ENCODE results near the gene HSF4.
"Not testable (repeated sequence)": the region's sequence is repeated elsewhere in the genome, so short reads cannot be mapped to it uniquely, and the experiment has no call there.

The HSF4 gene, protein sequence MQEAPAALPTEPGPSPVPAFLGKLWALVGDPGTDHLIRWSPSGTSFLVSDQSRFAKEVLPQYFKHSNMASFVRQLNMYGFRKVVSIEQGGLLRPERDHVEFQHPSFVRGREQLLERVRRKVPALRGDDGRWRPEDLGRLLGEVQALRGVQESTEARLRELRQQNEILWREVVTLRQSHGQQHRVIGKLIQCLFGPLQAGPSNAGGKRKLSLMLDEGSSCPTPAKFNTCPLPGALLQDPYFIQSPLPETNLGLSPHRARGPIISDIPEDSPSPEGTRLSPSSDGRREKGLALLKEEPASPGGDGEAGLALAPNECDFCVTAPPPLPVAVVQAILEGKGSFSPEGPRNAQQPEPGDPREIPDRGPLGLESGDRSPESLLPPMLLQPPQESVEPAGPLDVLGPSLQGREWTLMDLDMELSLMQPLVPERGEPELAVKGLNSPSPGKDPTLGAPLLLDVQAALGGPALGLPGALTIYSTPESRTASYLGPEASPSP

DNA sequence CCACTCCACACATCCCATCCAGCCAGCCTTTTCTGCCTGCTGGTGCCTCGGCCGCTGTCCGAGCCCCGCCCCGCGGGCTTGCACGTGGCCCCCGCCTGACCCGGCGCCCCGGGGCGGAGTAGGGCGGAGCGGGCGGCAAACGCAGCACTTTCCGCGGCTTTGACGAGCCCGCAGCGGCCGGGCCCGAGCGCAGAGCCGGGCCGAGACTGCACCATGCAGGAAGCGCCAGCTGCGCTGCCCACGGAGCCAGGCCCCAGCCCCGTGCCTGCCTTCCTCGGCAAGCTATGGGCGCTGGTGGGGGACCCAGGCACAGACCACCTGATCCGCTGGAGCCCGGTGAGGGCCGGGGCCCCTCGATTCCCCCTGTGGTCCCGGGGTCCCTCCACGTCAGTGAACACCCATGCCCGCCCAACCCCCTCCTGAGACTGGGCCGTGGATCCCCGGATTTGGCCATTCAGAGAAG lies at the start of gene HSF4:
HSF4 (plus strand) TSS at position 147 of the 463 bp plus-strand sequence; CDS start at position 214, 67 bp downstream.
- no peak for DNase-seq

DNA sequence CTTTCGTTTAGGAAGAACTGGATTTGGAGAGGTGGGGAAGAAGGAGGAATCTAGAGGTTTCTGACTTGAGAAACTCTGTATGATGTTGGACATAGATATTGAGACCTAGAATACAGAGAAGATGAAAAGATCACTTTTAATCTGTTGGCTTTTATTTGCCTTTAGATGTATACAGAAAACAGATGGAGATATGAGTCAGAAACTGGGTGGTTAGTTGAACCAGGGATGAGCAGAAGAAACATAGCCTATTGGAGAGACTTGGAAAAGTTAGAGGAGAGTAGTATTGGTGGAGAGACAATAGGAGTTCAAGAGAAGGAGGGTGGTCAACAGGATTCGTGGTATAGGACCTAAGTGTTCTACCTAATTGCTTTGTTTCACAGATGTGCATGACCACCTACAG lies 49.8 kb upstream of the HSF4 start:
- DNase-seq, result no peak

DNA sequence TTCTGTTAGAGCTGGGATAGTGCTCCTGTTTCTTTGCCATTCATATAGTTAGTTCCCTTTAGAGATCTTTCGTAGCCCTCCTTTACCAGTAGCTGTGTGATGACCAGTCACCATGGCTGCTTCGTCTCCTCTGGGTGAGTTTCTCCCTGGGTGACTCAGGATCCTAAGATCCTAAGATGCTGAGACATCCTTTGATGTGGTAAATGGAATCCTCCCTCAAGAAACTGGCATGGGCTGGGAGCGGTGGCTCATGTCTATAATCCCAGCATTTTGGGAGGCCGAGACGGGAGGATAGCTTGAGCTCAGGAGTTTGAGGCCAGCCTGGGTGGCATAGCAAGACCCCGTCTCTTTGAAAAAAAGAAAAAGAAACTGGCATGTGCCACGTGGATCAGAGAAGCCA lies 48.9 kb upstream of the HSF4 start:
- DNase-seq, result no peak

DNA sequence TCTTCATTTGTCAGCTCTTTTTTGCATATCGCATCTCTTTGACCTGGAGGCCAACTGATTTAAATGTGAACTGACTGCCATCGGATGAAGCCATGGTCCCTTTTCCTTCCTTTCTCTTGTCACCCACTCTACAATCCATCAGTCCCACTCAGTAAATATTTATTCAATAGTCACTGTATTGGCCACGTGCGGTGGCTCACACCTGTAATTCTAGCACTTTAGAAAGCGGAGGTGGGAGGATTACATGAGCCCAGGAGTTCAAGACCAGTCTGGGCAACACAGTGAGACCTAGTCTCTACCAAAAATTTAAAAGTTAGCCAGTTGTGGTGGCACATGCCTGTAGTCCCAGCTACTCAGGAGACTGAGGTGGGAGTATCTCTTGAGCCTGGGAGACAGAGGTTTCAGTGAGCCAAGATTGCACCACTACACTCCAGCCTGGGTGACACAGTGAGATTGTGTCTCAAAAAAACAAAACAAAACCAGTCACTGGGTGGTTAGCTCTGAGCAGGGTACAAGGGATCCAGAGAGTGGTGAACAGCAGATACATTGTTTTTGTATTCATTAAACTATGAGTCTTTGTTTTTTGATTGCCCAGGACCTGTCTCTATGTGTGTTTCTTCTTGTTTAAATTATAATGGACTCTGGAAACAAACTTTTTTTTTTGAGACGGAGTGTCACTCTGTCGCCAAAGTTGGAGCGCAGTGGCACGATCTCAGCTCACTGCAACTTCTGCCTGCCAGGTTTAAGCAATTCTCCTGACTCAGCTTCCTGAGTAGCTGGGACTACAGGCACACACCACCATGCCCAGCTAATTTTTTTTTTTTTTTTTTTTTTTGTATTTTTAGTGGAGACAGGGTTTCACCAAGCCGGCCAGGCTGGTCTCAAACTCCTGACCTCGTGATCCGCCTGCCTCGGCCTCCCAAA lies 47.9 kb upstream of the HSF4 start:
- no peak for DNase-seq

DNA sequence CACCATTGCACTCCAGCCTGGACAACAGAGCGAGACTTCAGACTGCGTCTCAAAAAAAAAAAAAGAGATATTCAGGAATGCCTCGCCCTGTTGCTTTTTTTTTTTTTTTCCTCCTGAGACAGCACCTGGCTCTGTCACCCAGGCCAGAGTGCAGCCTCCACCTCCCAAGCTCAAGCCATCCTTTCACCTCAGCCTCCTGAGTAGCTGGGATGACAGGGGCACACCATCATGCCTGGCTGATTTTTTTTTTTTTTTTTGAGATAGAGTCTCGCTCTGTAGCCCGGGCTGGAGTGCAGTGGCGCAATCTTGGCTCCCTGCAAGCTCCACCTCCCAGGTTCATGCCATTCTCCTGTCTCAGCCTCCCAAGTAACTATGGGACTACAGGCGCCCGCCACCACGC lies 46.8 kb upstream of the HSF4 start:
- no peak for DNase-seq

DNA sequence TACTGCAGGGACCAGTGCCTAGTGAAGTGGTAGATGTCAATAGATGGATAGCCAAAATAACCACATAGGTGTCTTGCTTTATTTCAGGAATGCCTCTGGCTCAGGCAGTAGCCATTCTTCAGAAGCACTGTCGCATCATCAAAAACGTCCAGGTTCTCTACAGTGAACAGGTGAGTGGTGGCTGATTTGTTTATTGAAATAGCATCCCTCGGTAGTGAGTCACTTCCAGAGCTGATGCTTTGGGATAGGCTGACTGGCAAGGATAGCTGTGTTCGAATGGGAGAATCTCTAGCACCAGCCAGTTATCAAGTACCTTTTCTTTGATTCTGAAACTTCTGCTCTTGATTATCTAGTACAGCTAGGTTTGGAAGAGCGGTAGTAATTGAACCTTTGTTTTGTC lies 44.5 kb upstream of the HSF4 start:
- DNase-seq, result no peak

DNA sequence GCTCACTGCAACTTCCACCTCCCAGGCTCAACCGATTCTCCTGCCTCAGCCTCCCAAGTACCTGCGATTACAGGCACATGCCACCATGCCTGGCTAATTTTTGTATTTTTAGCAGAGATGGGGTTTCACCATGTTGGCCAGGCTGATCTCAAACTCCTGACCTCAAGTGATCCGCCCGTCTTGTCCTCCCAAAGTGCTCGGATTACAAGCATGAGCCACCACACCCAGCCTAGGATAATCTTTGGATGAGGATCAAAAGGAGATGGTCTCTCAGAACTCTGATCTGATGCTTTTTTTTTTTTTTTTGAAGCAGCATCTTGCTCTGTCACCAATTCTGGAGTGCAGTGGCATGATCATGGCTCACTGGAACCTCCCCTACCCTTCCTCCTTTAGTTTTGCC lies 41.7 kb upstream of the HSF4 start:
- DNase-seq, result not testable (repeated sequence)

DNA sequence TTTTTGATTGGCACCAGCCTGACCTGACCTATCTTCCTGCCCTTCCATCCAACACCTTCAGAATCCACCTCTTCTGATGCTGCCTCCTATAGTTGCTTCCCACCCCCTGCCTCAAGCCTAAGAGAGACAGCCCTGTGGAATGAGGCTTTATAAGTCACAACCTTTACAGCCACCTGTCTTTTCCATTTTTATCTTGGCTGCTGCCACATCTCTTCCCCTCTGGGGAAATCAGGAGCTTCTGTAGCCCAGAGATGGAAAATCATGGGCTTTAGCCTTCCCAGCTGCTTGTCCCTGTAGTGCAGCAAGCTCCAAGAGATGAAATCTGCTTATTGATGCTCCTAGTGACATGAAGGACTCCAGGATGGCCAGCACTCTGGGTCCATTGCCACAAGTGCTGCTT lies 36.1 kb upstream of the HSF4 start:
- no peak for DNase-seq

DNA sequence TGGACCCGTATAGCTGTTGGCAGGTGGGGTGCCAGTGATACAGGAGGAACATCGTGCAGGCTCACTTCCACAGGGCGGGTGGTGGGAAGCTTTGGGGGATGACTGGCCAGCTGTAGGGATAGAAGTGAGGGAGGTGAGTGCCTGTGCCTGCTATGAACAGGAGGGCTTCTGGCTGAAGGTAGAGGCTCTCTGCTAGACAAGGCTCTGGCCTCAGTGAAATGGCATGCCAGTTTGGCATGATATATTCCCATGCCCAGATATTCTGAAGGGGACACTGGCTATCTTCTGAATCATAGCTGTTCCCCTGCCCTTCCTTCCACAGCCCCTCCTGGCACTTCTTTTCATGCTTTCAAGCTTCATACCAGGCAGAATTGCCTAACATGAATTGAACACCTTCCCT lies 35.7 kb upstream of the HSF4 start:
- no peak for DNase-seq

DNA sequence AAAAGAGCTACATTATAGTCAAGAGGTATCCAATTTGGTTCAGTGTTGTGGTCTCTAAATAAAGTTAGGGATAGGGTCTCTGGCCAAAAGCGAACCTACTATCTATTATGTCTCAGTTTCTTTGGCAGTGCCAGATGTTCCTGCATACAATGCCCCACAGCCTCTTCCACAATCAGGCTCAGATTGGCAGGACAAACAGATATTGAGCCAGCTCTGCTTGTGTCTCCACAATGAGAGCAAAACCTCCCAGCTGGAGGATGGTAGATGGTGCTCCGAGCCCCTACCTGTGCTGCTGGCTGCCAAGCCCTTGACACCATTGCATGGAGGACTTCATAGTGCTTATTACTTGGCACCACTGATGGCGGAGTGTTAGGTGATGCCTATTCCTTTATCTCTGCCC lies 35.1 kb upstream of the HSF4 start:
- DNase-seq, result no peak

DNA sequence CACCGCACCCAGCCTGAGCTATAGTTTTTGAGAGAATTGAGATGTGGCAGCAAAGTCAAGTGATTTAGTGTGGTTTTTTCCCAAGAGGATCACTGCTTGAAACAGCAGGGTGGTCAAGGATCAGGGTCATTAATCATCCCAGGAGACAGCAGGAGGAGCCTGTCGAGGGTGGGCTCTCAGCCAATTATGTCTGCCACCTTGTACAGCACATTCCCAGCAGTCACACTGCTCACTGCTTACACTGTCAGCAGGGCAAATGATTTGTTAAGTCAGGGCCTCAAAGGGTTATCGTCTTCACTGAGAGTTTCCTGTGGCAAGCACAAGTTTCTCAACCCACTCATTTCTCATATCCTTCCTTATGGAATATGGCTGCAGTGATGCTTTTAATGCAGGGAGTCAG lies 26.9 kb upstream of the HSF4 start:
- DNase-seq, result no peak

DNA sequence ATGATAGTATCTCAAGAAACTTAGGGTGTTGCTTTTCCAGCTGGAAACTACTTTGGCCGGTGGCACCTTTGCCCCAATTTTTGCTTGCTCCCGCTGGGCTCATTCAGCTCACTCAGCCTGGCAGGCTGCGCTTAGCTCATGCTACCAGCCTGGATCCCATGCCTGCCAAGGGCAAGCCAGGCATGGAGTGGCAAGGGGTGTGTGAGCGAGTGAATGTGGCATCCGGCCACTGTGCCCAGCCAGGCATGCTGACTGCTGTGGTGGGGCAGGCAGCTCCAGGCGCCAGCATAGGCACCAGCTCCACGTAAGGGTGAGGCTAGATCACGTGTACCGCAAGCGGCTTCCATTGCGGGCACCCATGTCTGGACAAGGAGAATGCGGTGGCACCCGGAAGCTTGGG lies 23.2 kb upstream of the HSF4 start:
- no peak for DNase-seq

DNA sequence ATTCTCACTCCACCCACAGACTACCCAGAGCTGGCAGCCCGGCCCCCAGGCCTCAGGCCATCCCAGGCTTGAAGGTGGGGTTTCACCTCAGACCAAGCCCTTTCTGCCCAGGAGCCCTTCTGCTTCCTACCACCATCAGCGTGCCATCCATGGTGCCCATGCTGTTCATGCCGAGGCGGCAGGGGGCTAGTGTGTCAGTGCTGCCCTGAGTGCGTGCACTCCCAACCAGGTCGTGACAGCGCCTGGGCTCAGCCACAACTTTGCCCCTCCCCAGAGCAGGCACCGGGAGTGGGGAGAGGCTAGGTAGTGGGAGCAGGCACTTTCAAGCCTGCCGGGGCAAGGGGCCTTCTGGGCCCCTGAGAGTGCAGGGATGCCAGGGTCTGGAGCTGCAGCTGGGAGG lies 22.2 kb upstream of the HSF4 start:
- DNase-seq, result no peak

DNA sequence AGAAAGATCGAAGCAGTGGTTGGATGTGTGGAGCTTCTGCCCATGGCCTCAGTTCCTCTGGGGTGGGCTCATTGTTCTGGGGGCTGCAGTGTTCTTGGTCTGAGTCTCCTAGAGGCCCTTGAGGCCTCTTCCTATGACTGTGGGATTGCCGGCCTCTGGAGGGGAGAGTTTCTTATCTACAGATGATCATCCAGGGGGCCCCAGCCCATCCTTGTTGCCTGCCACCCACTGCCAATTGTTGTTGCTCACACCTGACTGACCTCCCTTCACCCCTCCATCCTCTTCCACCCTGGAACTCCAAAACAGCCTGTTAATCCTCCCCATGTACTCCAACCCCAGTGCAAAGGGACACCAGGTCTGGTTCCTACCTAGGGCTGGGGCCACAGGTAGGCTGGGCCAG lies 19.6 kb upstream of the HSF4 start:
- DNase-seq, result no peak

DNA sequence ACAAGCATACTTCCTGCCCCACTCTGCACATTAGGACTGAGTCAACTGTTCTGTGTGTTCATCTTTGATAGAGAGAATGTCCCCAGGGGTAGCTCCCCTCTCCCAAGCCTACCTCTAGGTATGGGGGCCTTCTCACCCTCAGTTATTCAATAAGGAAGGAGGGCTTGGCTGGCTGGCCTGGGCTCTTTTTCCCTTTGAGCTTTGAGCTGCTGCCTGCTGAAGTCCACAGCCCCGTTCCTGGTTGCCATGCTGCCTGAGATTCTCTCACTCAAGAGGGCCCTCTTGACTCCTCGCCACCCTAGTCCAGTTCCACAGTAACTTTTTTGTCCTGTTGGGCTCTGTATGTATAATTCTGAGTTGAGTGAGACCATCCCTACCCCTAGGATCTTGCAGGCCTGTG lies 18.8 kb upstream of the HSF4 start:
- no peak for DNase-seq

DNA sequence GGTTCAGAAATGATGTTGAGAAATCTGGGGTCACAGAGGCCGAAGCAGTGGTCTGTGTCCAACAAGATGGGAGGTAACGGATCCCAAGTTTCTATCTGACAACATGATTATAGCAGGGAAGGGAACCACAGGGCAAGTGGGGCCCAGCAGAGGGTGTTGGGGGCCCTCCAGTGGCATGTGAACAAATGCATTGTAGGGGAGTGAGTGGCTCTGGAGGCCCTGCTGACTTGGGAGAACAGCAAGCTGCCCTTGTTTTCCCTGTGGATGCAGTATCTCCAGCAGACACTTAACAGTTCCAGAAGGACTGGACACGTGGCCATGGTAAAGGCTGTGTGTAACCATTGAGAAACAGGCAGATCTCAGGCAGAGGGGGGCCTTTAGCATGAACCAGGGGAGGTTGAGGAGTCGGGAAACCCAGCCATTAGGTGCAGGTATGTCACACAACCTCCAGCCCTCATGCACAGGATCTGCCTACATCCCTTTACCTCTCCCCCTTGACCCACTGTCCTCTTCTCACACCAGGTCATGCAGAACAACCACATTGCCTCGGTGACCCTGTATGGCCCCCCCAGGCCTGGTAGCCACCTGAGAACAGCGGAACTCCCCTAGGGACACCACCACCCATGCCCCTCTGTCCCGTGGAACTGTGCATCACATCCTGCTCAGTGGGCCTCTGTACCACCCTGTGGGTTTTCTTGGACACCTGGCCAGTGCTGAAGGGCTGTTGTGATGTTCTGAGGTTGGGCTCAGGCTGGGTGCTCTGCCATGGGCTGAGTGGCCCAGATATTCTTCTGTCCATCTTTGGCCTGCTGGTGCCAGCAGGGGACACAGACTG lies 17.8 kb upstream of the HSF4 start:
- no peak for DNase-seq

DNA sequence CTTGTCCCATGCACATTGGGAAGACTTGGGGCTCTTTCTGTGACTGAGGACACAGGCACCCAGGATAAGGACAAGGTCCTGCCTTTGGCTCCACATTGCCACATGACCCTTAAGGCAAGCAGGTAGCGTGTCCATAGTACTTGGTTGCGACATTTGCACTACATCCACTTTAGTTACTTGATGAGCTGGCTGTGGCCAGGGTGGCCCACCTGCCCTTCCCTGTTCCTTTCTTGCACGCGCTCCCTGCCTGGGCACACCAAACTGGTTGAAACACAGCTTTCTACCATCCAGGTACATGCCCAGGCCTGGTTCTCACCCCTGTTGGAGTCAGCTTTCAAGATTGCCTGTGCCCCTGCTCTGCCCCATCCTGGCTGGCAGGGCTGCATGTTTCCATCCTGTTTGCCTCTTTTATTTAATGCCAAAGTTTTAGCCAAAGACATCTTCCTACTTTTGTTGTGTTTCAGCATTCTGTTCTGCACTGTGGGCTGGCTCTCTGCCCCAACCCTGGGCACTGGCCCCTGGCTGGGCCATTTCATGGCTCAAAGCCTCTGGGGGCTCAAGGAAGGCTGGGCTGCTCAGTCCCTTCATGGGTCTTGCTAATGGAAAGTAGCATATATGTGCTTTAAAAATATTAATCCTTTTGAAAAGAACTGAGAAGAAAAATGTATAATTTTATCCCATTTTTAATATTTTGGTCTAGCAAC lies 17.0 kb upstream of the HSF4 start:
- no peak for DNase-seq

DNA sequence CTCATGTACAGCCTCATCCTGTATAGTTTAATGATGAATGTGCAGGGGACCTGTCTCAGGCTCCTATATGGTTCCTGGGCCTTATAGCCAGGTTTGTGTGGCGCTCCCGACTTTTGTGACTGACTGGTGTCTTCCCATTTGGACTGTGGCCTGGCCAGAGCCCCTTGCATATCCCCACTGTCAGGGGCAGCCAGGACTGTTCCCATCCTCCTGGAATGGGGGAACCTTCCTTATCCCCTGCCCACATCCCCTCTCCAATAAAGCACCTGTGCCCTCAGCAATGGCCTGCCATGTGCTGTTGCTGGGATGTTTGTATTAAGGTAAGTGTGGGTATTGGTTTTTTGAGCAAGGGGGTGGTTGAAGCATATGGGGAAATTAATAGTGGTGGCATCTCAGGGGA lies 16.3 kb upstream of the HSF4 start:
- no peak for DNase-seq

DNA sequence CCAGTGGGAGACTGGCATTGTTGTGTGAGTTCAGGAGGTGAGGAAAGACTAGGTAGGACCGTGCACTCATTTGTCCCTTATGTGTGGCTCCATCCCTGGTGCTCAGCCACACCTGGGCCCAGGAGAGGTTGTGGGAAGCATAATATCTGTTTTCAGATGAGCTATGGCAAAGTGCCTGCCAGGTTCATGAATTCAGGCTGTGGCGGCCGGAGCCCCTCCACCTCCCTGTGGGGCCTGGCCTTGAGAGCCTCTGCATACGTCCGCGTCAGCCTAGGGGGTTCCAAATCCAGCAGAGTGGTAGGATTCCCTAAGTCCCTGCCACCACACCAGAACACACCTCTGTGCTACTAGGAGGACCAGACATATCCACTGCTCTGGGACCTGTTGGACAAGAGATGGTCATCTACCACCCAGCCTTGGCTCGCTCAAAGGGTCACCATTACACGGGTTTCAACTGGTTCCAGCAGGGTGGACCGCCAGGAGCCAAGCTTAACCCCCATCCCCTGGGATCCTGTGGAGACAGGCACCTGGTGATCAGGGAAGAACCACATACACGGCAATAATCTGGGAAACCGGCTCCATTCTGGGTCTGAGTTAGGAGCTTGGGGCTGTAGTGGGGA lies 15.8 kb upstream of the HSF4 start:
- DNase-seq, result no peak

DNA sequence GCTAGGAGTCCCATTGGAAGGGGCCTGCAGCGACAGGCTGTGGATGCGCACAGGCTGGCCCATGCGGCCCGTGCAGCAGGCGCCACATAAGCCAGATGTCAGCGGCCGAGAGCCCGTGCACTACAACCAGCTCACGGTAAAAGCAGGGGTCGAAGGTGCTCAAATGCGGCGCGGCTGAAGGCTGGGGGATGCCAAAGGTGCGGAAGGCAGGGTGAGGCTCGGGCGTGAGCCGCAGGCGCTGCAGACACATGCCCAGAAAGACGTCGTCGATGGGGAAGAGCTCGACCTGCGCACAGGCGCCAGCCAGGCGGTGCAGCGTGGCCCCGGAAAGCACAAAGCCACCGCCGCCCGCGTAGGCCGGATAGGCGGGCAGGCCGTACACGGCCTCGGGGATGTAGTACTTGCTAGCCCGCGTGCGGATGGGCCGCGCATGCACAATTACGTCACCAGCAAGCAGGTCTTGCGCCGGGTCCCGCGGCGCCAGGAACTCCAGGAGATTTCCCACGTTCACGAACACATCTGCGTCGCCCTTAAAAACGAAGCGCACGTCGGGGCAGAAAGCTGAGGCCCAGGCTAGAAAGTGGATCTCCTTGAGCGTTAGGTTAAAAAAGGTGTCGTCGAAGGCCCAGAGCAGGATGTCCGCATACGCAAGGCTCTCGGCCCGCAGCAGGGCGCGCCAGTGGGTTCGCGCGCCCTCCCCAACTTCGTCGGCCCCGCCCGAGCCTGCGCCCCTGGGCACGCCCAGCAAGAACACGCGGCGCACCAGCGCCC lies 15.1 kb upstream of the HSF4 start:
- no peak for DNase-seq
